Tibial nerve (tissue), 4 donors: ENCODE results near the gene SNRNP48. TPM values are rescaled to one million over a fixed set of nuclear protein-coding genes. Genes with fewer than 3 reads are reported as not detected.

Experiments
- DNase-seq, 2 donors: peaks; one replicate each; pipeline ENCODE4 v3.0.0-alpha.2; 2019; ENCODE audit warnings: low spot score in 2 of 2
- H3K27ac ChIP-seq, 4 donors: fragments of 200-600 bp; sonication (generic) in 3 of 4; one replicate each; pipeline ENCODE4 v1.5.1; 2017 to 2019; ENCODE audit warnings: mild to moderate bottlenecking in 1 of 4
- H3K27me3 ChIP-seq, 2 donors: fragments of 200-600 bp; sonication (generic) in 1 of 2; one replicate each; pipeline versions ENCODE4 v1.5.1 to v1.6.0; 2017 to 2019
- H3K36me3 ChIP-seq, 3 donors: fragments of 200-600 bp; sonication (generic); one replicate each; pipeline ENCODE4 v1.5.1; 2018 to 2019
- H3K4me1 ChIP-seq, 4 donors: fragments of 200-600 bp; sonication (generic) in 3 of 4; one replicate each; pipeline ENCODE4 v1.5.1; 2017 to 2019
- H3K4me3 ChIP-seq, 4 donors: fragments of 200-600 bp; sonication (generic) in 3 of 4; one replicate each; pipeline ENCODE4 v1.5.1; 2017 to 2019; ENCODE audit warnings: mild to moderate bottlenecking in 1 of 4, moderate library complexity in 1 of 4
- H3K9me3 ChIP-seq, 4 donors: fragments of 200-600 bp; sonication (generic) in 3 of 4; one replicate each; pipeline ENCODE4 v1.5.1; 2017 to 2019
- CTCF ChIP-seq, 5 experiments: fragments of 200-600 bp in 3 of 5; fragments of 450-650 bp in 2 of 5; sonication (generic) in 3 of 5; IDR thresholded peaks; one replicate each; pipeline ENCODE4 v1.5.1; 2016 to 2019; ENCODE audit warnings: antibody characterized with exemption in 5 of 5, mild to moderate bottlenecking in 3 of 5, moderate library complexity in 2 of 5
- EP300 ChIP-seq, 2 donors: sonication (generic); formaldehyde crosslinking; IDR thresholded peaks; one replicate each; pipeline ENCODE4 v1.6.1; 2017; ENCODE audit warnings: antibody characterized with exemption in 2 of 2, mild to moderate bottlenecking in 1 of 2
- POLR2A ChIP-seq, 2 donors: fragments of 450-650 bp; IDR thresholded peaks; one replicate each; pipeline ENCODE4 v1.6.1; 2017; ENCODE audit warnings: antibody characterized with exemption in 2 of 2, mild to moderate bottlenecking in 2 of 2, moderate library complexity in 2 of 2
- WGBS, 2 donors: methylation state at CpG; one replicate each; pipeline ENCODE4 v1.1.5; 2018; 5-methylcytosine and 5-hydroxymethylcytosine counted together
- total RNA-seq, 4 donors: library from RNA; depleted of rRNA; stranded (reverse); fragments of >200 nt; gene quantifications; one replicate each; pipeline ENCODE4 v1.1.0, GENCODE V29; 2016

SNRNP48 gene
- total RNA-seq, 4 donors from 2014 or later = 7.8 to 15.7 (median 11.8) TPM

DNA sequence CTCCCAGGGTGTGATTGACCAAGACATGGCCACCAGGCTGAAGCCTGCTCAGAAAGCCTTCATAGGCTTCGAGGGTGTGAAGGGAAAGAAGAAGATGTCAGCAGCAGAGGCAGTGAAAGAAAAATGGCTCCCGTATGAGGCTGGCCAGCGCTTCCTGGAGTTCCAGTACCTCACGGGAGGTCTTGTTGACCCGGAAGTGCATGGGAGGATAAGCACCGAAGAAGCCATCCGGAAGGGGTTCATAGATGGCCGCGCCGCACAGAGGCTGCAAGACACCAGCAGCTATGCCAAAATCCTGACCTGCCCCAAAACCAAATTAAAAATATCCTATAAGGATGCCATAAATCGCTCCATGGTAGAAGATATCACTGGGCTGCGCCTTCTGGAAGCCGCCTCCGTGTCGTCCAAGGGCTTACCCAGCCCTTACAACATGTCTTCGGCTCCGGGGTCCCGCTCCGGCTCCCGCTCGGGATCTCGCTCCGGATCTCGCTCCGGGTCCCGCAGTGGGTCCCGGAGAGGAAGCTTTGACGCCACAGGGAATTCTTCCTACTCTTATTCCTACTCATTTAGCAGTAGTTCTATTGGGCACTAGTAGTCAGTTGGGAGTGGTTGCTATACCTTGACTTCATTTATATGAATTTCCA is 4.6 kb upstream of the SNRNP48 start:
- H3K27me3 ChIP-seq = no peaks in the 10 kb centered on the region
- no peaks in the 10 kb centered on the region for H3K36me3 ChIP-seq
- no peak overlapping the region for H3K4me3 ChIP-seq
- 94 to 95% methylated on average over 28 of the region's 28 CpGs for WGBS, 2 donors
- peaks cover 0 to 13% (median 0%) of the 10 kb centered on the region in 4 donors for H3K4me1 ChIP-seq
- DNase-seq = no peak
- TF ChIP-seq CTCF (IDR thresholded peaks at IDR 0.05) (no peak), EP300 (IDR thresholded peaks at IDR 0.05) (no peak), POLR2A (IDR thresholded peaks at IDR 0.05) (no peak)
- H3K9me3 ChIP-seq = no peaks in the 10 kb centered on the region
- no peak overlapping the region for H3K27ac ChIP-seq

- no peaks in the 10 kb centered on the region for H3K27me3 ChIP-seq
- no peak for TF ChIP-seq EP300 (IDR thresholded peaks at IDR 0.05)
- TF ChIP-seq CTCF (IDR thresholded peaks at IDR 0.05) = no peak
- no peak for TF ChIP-seq POLR2A (IDR thresholded peaks at IDR 0.05)
- H3K36me3 ChIP-seq = no peaks in the 10 kb centered on the region
- no peak overlapping the region for H3K4me3 ChIP-seq
- no peak overlapping the region for H3K27ac ChIP-seq
- no peaks in the 10 kb centered on the region for H3K9me3 ChIP-seq
- peaks cover 0 to 32% (median 8%) of the 10 kb centered on the region in 4 donors for H3K4me1 ChIP-seq
- 77 to 81% methylated on average over 3 of the region's 3 CpGs for WGBS, 2 donors
- no peak for DNase-seq
These were observed 2.3 kb upstream of the SNRNP48 start for GRCh38 chr6:7587631-7588100.

DNA sequence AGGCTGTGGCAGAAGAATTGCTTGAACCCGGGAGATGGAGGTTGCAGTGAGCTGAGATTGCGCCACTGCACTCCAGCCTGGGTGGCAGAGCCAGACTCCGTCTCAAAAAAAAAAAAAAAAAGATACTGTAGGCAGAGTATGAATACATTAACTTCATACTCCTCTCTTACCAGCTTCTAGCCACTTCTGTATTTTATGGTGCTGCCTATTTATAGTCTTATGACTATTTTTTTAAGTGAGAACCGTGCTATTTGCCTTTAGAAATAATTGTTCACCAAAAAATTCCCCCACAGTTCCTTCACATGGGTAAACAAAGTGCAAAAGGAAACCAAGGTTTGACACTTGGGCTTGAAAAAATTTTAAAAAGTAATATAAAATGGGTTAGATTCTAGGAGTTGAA is 1.5 kb upstream of the SNRNP48 start:
- Histone ChIP-seq H3K27ac (no peak overlapping the region), H3K4me1 (peaks cover 0 to 38% (median 8%) of the 10 kb centered on the region in 4 donors), H3K9me3 (no peaks in the 10 kb centered on the region), H3K4me3 (no peak overlapping the region), H3K27me3 (no peaks in the 10 kb centered on the region), H3K36me3 (peaks cover 0 to 4% (median 0%) of the 10 kb centered on the region in 3 donors)
- no peak for TF ChIP-seq CTCF (IDR thresholded peaks at IDR 0.05)
- DNase-seq = no peak
- 73 to 78% methylated on average over 4 of the region's 4 CpGs for WGBS, 2 donors

DNA sequence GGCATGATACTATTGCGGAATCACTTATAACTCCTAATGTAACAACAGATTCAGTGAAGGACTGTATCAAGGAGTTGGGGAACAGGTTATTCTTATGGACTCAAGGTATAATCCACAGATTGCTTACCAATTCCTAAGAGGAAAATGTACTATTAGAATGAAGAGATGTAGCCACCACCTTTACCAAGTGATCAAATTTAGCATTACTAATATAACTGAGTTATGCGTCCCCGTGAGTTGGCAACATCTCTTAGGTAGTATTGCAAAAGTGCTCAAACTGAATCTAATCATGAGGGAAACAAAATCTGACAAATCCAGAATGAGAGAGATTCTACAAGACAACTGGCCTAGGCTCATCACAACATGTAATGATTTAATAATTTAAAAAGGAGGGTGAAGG is 777 bp upstream of the SNRNP48 start:
- H3K27ac ChIP-seq = peak overlapping the region in 2 of 4 donors; percentile 60 to 82
- peak overlapping the region in 1 of 4 donors; percentile 79 for H3K4me3 ChIP-seq

More for the DNA sequence above, 777 bp upstream of the SNRNP48 start:
- DNase-seq = no peak
- no peaks in the 10 kb centered on the region for H3K27me3 ChIP-seq
- H3K4me1 ChIP-seq = peaks cover 0 to 38% (median 8%) of the 10 kb centered on the region in 4 donors
- TF ChIP-seq EP300 (IDR thresholded peaks at IDR 0.05) (no peak), CTCF (IDR thresholded peaks at IDR 0.05) (no peak), POLR2A (IDR thresholded peaks at IDR 0.05) (no peak)
- WGBS, 2 donors = 82 to 91% methylated on average over 3 of the region's 3 CpGs
- H3K36me3 ChIP-seq = peaks cover 0 to 11% (median 1%) of the 10 kb centered on the region in 3 donors
- no peaks in the 10 kb centered on the region for H3K9me3 ChIP-seq
